Stimulated activated CD4-positive, alpha-beta T cell treated with anti-CD3 and anti-CD28 coated beads, Interleukin-4, amount 100 ng/mL, for 4 hours (primary cell): ENCODE measurements around the gene CACNB2.
"Not testable (repeated sequence)": the region's sequence is repeated elsewhere in the genome, so short reads cannot be mapped to it uniquely, and the experiment has no call there.

Source experiments
- DNase-seq, 2 experiments: peaks; one replicate each; pipeline ENCODE4 v3.0.0-alpha.2; 2020

The CACNB2 gene

DNA sequence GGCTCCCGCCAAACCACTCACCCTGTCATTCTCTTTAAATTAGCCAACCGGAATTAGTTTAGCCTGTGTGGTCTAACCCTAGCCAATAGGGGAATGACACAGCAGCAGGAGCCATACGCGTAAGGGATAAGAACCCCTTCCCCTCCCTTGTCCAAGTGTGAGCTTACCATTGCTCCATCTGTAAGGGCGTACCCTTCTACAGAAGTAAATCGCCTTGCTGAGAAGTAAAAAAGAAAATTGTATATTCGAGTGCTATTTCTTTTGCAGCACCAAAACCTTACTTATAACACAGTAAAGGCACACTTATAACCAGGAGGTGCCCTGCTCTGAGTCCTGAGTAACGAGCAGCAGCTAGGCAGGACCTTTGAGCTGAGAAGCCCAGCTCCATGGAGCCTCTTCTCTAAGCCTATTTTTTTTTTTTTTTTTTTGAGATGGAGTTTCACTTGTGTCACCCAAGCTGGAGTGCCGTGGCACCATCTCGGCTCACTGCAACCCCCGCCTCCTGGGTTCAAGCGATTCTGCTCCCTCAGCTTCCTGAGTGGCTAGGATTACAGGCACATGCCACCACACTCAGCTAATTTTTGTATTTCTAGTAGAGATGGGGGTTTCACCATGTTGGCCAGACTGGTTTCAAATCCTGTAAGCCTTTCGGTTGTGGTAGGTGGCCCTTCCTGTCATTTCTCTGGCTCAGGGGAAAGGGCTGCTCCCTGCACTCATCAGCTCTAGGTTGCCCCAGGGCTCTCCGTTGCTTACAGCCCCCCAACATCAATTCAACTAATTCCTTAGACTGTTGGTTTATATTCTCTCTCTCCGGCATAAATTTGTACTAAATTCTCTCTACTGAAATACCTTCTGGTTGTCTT, 437.8 kb downstream of the CACNB2 start:
- no peak for DNase-seq

GRCh38 chr10:18582803-18583202, 442.6 kb downstream of the CACNB2 start:
- DNase-seq = no peak

- DNase-seq = no peak
Observed at GRCh38 chr10:18583575-18584270, 443.5 kb downstream of the CACNB2 start.

DNA sequence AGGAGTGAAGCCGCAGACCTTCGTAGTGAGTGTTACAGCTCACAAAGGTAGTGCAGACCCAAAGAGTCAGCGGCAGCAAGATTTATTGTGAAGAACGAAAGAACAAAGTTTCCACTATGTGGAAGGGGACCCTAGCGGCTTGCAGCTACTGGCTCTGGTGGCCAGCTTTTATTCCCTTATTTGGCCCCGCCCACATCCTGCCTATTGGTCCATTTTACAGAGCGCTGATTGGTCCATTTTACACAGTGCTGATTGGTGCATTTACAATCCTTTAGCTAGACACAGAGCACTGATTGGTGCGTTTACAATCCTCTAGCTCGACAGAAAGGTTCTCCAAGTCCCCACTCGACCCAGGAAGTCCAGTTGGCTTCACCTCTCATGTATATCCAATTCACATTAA, 446.4 kb downstream of the CACNB2 start:
- not testable (repeated sequence) for DNase-seq

DNA sequence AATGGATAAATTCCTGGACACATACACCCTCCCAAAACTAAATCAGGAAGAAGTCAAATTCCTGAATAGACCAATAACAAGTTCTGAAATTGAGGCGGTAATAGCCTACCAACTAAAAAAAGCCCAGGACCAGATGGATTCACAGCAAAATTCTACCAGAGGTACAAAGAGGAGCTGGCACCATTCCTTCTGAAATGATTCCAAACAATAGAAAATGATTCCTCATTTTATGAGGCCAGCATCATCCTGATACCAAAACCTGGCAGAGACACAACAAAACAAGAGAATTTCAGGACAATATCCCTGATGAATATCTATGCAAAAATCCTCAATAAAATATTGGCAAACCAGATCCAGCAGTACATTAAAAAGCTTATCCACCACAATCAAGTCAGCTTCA, 450.9 kb downstream of the CACNB2 start:
- DNase-seq = not testable (repeated sequence)
